Measurements from ENCODE around the gene OLA1.
A peak's percentile ranks its signal among the peaks of the same experiment; 100 is the strongest.

OLA1 gene

GRCh38 chr2:174266288-174266687 lies 18.0 kb upstream of the OLA1 start:
- POLR2A ChIA-PET: no interaction called here
- no peak for DNase-seq
- CTCF ChIA-PET: no interaction called here
- H3K27me3 ChIP-seq (replicated peaks in 2 of 5; ENCODE audit: control insufficient read depth in 4 of 5, insufficient read depth in 5 of 5, low read length in 4 of 5): no peaks in the 10 kb centered on the region
- no peaks in the 10 kb centered on the region for H3K36me3 ChIP-seq (ENCODE audit: control insufficient read depth in 4 of 4, insufficient read depth in 4 of 4, low read length in 3 of 4)
- no peaks in the 10 kb centered on the region for H3K9me3 ChIP-seq (ENCODE audit: control extremely low read depth in 1 of 5, control insufficient read depth in 4 of 5, insufficient read depth in 2 of 5, low read depth in 1 of 5, low read length in 4 of 5)
- WGBS (ENCODE audit: insufficient coverage): 89% methylated on average over 3 of the region's 5 CpGs
- H3K4me1 ChIP-seq (ENCODE audit: control extremely low read depth in 1 of 4, control insufficient read depth in 4 of 4, insufficient read depth in 4 of 4, low read length in 3 of 4): no peaks in the 10 kb centered on the region
- H3K27ac ChIP-seq (ENCODE audit: insufficient read depth in 1 of 2, low read depth in 1 of 2, low read length in 2 of 2, poor library complexity in 1 of 2, severe bottlenecking in 2 of 2): no peak overlapping the region
- no peak overlapping the region for H3K4me3 ChIP-seq (ENCODE audit: control insufficient read depth in 1 of 7, extremely low read depth in 1 of 7, insufficient read depth in 4 of 7, low read depth in 2 of 7, low read length in 6 of 7)

GRCh38 chr2:174263997-174264396 lies 15.7 kb upstream of the OLA1 start:
- no peak for DNase-seq
- ChIA-PET POLR2A (no interaction called here), CTCF (no interaction called here)
- no peaks in the 10 kb centered on the region for H3K9me3 ChIP-seq (ENCODE audit: control extremely low read depth in 1 of 5, control insufficient read depth in 4 of 5, insufficient read depth in 2 of 5, low read depth in 1 of 5, low read length in 4 of 5)
- H3K27me3 ChIP-seq (replicated peaks in 2 of 5; ENCODE audit: control insufficient read depth in 4 of 5, insufficient read depth in 5 of 5, low read length in 4 of 5): no peaks in the 10 kb centered on the region
- no peak overlapping the region for H3K27ac ChIP-seq (ENCODE audit: insufficient read depth in 1 of 2, low read depth in 1 of 2, low read length in 2 of 2, poor library complexity in 1 of 2, severe bottlenecking in 2 of 2)
- H3K36me3 ChIP-seq (ENCODE audit: control insufficient read depth in 4 of 4, insufficient read depth in 4 of 4, low read length in 3 of 4): no peaks in the 10 kb centered on the region
- no peaks in the 10 kb centered on the region for H3K4me1 ChIP-seq (ENCODE audit: control extremely low read depth in 1 of 4, control insufficient read depth in 4 of 4, insufficient read depth in 4 of 4, low read length in 3 of 4)
- 100% methylated on average over 1 of the region's 3 CpGs for WGBS (ENCODE audit: insufficient coverage)
- H3K4me3 ChIP-seq (ENCODE audit: control insufficient read depth in 1 of 7, extremely low read depth in 1 of 7, insufficient read depth in 4 of 7, low read depth in 2 of 7, low read length in 6 of 7): no peak overlapping the region

GRCh38 chr2:174259981-174260380 lies 11.6 kb upstream of the OLA1 start:
- H3K9me3 ChIP-seq (ENCODE audit: control extremely low read depth in 1 of 5, control insufficient read depth in 4 of 5, insufficient read depth in 2 of 5, low read depth in 1 of 5, low read length in 4 of 5): no peaks in the 10 kb centered on the region
- H3K27ac ChIP-seq (ENCODE audit: insufficient read depth in 1 of 2, low read depth in 1 of 2, low read length in 2 of 2, poor library complexity in 1 of 2, severe bottlenecking in 2 of 2): no peak overlapping the region
- POLR2A ChIA-PET: no interaction called here
- WGBS (ENCODE audit: insufficient coverage): 0% methylated on average over 1 of the region's 1 CpG
- CTCF ChIA-PET: interaction anchor here (1.1 kb wide), 1 partner anchor 14 kb away, joined by 6 read pairs; no protein-coding TSS in a partner anchor
- no peaks in the 10 kb centered on the region for H3K27me3 ChIP-seq (replicated peaks in 2 of 5; ENCODE audit: control insufficient read depth in 4 of 5, insufficient read depth in 5 of 5, low read length in 4 of 5)
- no peaks in the 10 kb centered on the region for H3K4me1 ChIP-seq (ENCODE audit: control extremely low read depth in 1 of 4, control insufficient read depth in 4 of 4, insufficient read depth in 4 of 4, low read length in 3 of 4)
- H3K4me3 ChIP-seq (ENCODE audit: control insufficient read depth in 1 of 7, extremely low read depth in 1 of 7, insufficient read depth in 4 of 7, low read depth in 2 of 7, low read length in 6 of 7): no peak overlapping the region
- H3K36me3 ChIP-seq (ENCODE audit: control insufficient read depth in 4 of 4, insufficient read depth in 4 of 4, low read length in 3 of 4): no peaks in the 10 kb centered on the region
- DNase-seq: peak; percentile 31 to 63 (median 63)

GRCh38 chr2:174254267-174254666 lies 5.9 kb upstream of the OLA1 start:
- POLR2A ChIA-PET: no interaction called here

DNA sequence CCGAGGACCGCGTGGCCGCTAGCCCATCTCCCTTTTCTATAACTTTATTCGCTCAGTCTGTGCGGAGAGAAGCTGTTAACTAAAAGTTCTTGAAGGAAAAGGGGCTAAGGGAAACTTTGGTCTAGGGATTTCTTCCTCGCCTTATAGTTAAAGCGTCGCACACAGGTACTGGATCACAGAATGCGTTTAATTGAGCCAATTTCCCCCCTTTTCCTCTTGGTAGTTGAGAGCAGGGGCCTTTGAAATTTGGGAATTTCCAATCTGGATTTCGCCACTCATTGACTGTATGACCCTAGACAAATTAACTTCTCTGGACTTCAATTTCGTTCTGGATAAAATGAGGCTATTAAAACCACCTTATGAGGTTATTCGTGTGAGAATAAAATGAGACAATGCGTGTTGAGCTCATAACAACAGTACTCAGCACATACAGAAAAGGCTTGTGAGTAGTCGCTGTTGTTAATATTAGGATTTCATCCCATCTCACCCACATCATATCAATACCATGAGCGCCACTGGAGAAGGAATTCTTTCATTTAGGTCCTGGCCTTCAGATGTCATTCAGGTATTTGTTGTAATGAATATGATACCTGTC lies 763 bp upstream of the OLA1 start:
- no peaks in the 10 kb centered on the region for H3K27me3 ChIP-seq (replicated peaks in 2 of 5; ENCODE audit: control insufficient read depth in 4 of 5, insufficient read depth in 5 of 5, low read length in 4 of 5)
- H3K9me3 ChIP-seq (ENCODE audit: control extremely low read depth in 1 of 5, control insufficient read depth in 4 of 5, insufficient read depth in 2 of 5, low read depth in 1 of 5, low read length in 4 of 5): no peaks in the 10 kb centered on the region
- DNase-seq: no peak
- ChIA-PET CTCF (interaction anchor here (1.0 to 1.6 kb wide), 3 partner anchors 8 to 92 kb away, joined by 3 to 5 read pairs (median 4); no protein-coding TSS in a partner anchor), POLR2A (interaction anchor here (0.6 to 1.0 kb wide), 2 partner anchors 32 to 77 kb away, joined by 3 read pairs; no protein-coding TSS in a partner anchor)
- peaks cover 6 to 22% (median 19%) of the 10 kb centered on the region in 4 experiments for H3K4me1 ChIP-seq (ENCODE audit: control extremely low read depth in 1 of 4, control insufficient read depth in 4 of 4, insufficient read depth in 4 of 4, low read length in 3 of 4)
- H3K36me3 ChIP-seq (ENCODE audit: control insufficient read depth in 4 of 4, insufficient read depth in 4 of 4, low read length in 3 of 4): peaks cover 0 to 12% (median 6%) of the 10 kb centered on the region in 4 experiments
- peak overlapping the region in 6 of 7 experiments; percentile 56 to 96 (median 83) for H3K4me3 ChIP-seq (ENCODE audit: control insufficient read depth in 1 of 7, extremely low read depth in 1 of 7, insufficient read depth in 4 of 7, low read depth in 2 of 7, low read length in 6 of 7)
- H3K27ac ChIP-seq (ENCODE audit: insufficient read depth in 1 of 2, low read depth in 1 of 2, low read length in 2 of 2, poor library complexity in 1 of 2, severe bottlenecking in 2 of 2): peak overlapping the region; percentile 61 to 86
- 39% methylated on average over 10 of the region's 16 CpGs for WGBS (ENCODE audit: insufficient coverage)

More at GRCh38 chr2:174254267-174254666, 5.9 kb upstream of the OLA1 start:
- peak in 1 of 3 donors; percentile 13 for DNase-seq
- whole genome bisulfite sequencing (ENCODE audit: insufficient coverage): 100% methylated on average over 4 of the region's 6 CpGs
- H3K27ac ChIP-seq (ENCODE audit: insufficient read depth in 1 of 2, low read depth in 1 of 2, low read length in 2 of 2, poor library complexity in 1 of 2, severe bottlenecking in 2 of 2): no peak overlapping the region
- H3K36me3 ChIP-seq (ENCODE audit: control insufficient read depth in 4 of 4, insufficient read depth in 4 of 4, low read length in 3 of 4): no peaks in the 10 kb centered on the region
- no peaks in the 10 kb centered on the region for H3K27me3 ChIP-seq (replicated peaks in 2 of 5; ENCODE audit: control insufficient read depth in 4 of 5, insufficient read depth in 5 of 5, low read length in 4 of 5)
- CTCF ChIA-PET: no interaction called here
- H3K4me3 ChIP-seq (ENCODE audit: control insufficient read depth in 1 of 7, extremely low read depth in 1 of 7, insufficient read depth in 4 of 7, low read depth in 2 of 7, low read length in 6 of 7): no peak overlapping the region
- no peaks in the 10 kb centered on the region for H3K9me3 ChIP-seq (ENCODE audit: control extremely low read depth in 1 of 5, control insufficient read depth in 4 of 5, insufficient read depth in 2 of 5, low read depth in 1 of 5, low read length in 4 of 5)
- H3K4me1 ChIP-seq (ENCODE audit: control extremely low read depth in 1 of 4, control insufficient read depth in 4 of 4, insufficient read depth in 4 of 4, low read length in 3 of 4): peaks cover 0 to under 1% (median 0%) of the 10 kb centered on the region in 4 experiments

- Histone ChIP-seq H3K36me3 (ENCODE audit: control insufficient read depth in 4 of 4, insufficient read depth in 4 of 4, low read length in 3 of 4) (peaks cover 0 to 18% (median 8%) of the 10 kb centered on the region in 4 experiments), H3K27ac (ENCODE audit: insufficient read depth in 1 of 2, low read depth in 1 of 2, low read length in 2 of 2, poor library complexity in 1 of 2, severe bottlenecking in 2 of 2) (peak overlapping the region; percentile 74 to 86), H3K4me1 (ENCODE audit: control extremely low read depth in 1 of 4, control insufficient read depth in 4 of 4, insufficient read depth in 4 of 4, low read length in 3 of 4) (peaks cover 6 to 22% (median 19%) of the 10 kb centered on the region in 4 experiments), H3K27me3 (replicated peaks in 2 of 5; ENCODE audit: control insufficient read depth in 4 of 5, insufficient read depth in 5 of 5, low read length in 4 of 5) (no peaks in the 10 kb centered on the region), H3K4me3 (ENCODE audit: control insufficient read depth in 1 of 7, extremely low read depth in 1 of 7, insufficient read depth in 4 of 7, low read depth in 2 of 7, low read length in 6 of 7) (peak overlapping the region; percentile 56 to 96 (median 77)), H3K9me3 (ENCODE audit: control extremely low read depth in 1 of 5, control insufficient read depth in 4 of 5, insufficient read depth in 2 of 5, low read depth in 1 of 5, low read length in 4 of 5) (no peaks in the 10 kb centered on the region)
- peak; percentile 17 to 59 (median 52) for DNase-seq
- ChIA-PET POLR2A (interaction anchor here (0.6 to 1.0 kb wide), 2 partner anchors 29 to 89 kb away, joined by 3 read pairs; no protein-coding TSS in a partner anchor), CTCF (interaction anchor here (1.0 to 1.1 kb wide), 3 partner anchors 12 to 39 kb away, joined by 3 to 4 read pairs (median 3); no protein-coding TSS in a partner anchor)
- WGBS (ENCODE audit: insufficient coverage): 10% methylated on average over 12 of the region's 14 CpGs
Observed at GRCh38 chr2:174247474-174248186, 702 bp downstream of the OLA1 start.

GRCh38 chr2:174246944-174247381 lies 1.4 kb downstream of the OLA1 start:
- Histone ChIP-seq H3K4me3 (ENCODE audit: control insufficient read depth in 1 of 7, extremely low read depth in 1 of 7, insufficient read depth in 4 of 7, low read depth in 2 of 7, low read length in 6 of 7) (peak overlapping the region in 2 of 7 experiments; percentile 89 to 96), H3K27ac (ENCODE audit: insufficient read depth in 1 of 2, low read depth in 1 of 2, low read length in 2 of 2, poor library complexity in 1 of 2, severe bottlenecking in 2 of 2) (peak overlapping the region in 1 of 2 experiments; percentile 4), H3K4me1 (ENCODE audit: control extremely low read depth in 1 of 4, control insufficient read depth in 4 of 4, insufficient read depth in 4 of 4, low read length in 3 of 4) (peaks cover 6 to 22% (median 19%) of the 10 kb centered on the region in 4 experiments), H3K36me3 (ENCODE audit: control insufficient read depth in 4 of 4, insufficient read depth in 4 of 4, low read length in 3 of 4) (peaks cover 0 to 19% (median 11%) of the 10 kb centered on the region in 4 experiments), H3K27me3 (replicated peaks in 2 of 5; ENCODE audit: control insufficient read depth in 4 of 5, insufficient read depth in 5 of 5, low read length in 4 of 5) (no peaks in the 10 kb centered on the region), H3K9me3 (ENCODE audit: control extremely low read depth in 1 of 5, control insufficient read depth in 4 of 5, insufficient read depth in 2 of 5, low read depth in 1 of 5, low read length in 4 of 5) (no peaks in the 10 kb centered on the region)
- ChIA-PET CTCF (interaction anchor here (1.0 to 1.1 kb wide), 2 partner anchors 12 to 38 kb away, joined by 3 to 4 read pairs; no protein-coding TSS in a partner anchor), POLR2A (no interaction called here)
- no peak for DNase-seq
- 100% methylated on average over 12 of the region's 18 CpGs for WGBS (ENCODE audit: insufficient coverage)

Data from common myeloid progenitor, CD34-positive (primary cell).